GM20000 (cell line): Measurements from ENCODE around the gene LPAR1.

Source experiments
- DNase-seq: peaks from one replicate; pipeline ENCODE4 v3.0.0; 2012; ENCODE audit warnings: low spot score
- CTCF ChIP-seq: IDR thresholded peaks from 2 replicates; pipeline ENCODE4 v1.5.1; 2012; ENCODE audit warnings: mild to moderate bottlenecking, control low read depth; ENCODE audit errors: extremely low read depth, missing control alignments

Gene LPAR1

GRCh38 chr9:110997847-110998246, 40.4 kb downstream of the LPAR1 start:
- TF ChIP-seq CTCF: no peak
- no peak for DNase-seq

- no peak for TF ChIP-seq CTCF
- DNase-seq: no peak
Observed at GRCh38 chr9:110996436-110997220, 41.6 kb downstream of the LPAR1 start.

- no peak for TF ChIP-seq CTCF
- DNase-seq: no peak
Observed at GRCh38 chr9:110995420-110996340, 42.6 kb downstream of the LPAR1 start.

- DNase-seq: no peak
Observed at GRCh38 chr9:110994771-110995241, 43.5 kb downstream of the LPAR1 start.

GRCh38 chr9:110990481-110990880, 47.8 kb downstream of the LPAR1 start:
- TF ChIP-seq CTCF: no peak

More at GRCh38 chr9:110994771-110995241, 43.5 kb downstream of the LPAR1 start:
- no peak for TF ChIP-seq CTCF

GRCh38 chr9:110986529-110986928, 51.7 kb downstream of the LPAR1 start:
- no peak for TF ChIP-seq CTCF
- no peak for DNase-seq

More at GRCh38 chr9:110990481-110990880, 47.8 kb downstream of the LPAR1 start:
- DNase-seq: no peak
